ENCODE results near the gene SNTG2.

The SNTG2 gene

GRCh38 chr2:1283020-1283801 lies 332.6 kb downstream of the SNTG2 start:
- no peak for DNase-seq (ENCODE audit: low read depth)

DNA sequence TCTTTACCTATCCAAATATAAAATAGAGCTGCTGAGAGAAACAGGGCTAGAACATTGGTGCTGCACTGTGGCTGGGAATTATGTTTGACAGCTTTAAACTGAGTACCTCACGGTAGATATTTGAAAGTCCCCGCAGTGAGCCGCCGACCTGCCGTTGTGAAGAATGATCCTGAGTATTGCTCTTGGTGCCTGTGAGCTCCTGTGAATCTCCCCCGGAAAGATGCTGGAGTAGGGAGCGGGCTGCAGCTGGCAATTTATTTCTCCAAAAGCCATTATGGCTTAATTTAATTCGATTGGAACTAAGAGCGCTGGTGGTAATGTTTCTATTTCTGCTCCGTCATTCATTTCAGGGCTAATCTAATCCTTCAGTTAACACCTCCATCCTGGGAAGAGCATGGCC lies 333.2 kb downstream of the SNTG2 start:
- DNase-seq (ENCODE audit: low read depth): no peak

GRCh38 chr2:1286929-1287328 lies 336.3 kb downstream of the SNTG2 start:
- no peak for DNase-seq (ENCODE audit: low read depth)

DNA sequence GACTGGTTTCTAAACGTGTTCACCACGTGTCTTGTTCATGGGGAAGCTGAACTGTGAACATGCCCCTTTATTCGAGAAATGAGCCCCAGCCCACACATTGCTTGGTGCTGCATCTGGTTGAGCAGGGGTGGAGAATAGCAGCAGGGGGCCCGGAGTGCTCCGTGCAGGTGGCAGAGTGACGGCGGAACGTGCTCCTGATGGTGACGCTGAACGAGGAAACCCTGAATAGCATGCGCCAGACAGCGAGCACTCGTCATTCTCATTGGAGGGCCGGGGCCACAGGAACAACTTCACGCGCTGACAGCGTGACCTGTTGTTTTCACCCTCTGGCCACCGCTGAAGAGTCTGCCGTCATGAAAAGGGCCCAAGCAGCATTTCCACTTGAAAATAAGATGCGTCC lies 336.8 kb downstream of the SNTG2 start:
- no peak for DNase-seq (ENCODE audit: low read depth)

GRCh38 chr2:1294900-1295299 lies 344.3 kb downstream of the SNTG2 start:
- no peak for DNase-seq (ENCODE audit: low read depth)

DNA sequence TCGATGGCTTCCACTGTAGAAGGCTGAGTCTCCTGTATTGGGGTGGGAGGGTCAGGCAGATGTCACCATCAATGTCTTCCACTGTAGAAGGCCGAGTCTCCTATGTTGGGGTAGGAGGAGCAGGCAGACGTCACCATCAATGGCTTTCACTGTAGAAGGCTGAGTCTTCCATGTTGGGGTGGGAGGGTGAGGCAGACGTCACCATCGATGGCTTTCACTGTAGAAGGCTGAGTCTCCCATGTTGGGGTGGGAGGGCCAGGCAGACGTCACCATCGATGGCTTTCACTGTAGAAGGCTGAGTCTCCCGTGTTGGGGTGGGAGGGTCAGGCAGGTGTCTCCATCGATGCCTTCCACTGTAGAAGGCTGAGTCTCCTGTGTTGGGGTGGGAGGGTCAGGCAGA lies 345.1 kb downstream of the SNTG2 start:
- DNase-seq (ENCODE audit: low read depth): no peak

GRCh38 chr2:1297372-1298159 lies 346.9 kb downstream of the SNTG2 start:
- DNase-seq (ENCODE audit: low read depth): no peak

DNA sequence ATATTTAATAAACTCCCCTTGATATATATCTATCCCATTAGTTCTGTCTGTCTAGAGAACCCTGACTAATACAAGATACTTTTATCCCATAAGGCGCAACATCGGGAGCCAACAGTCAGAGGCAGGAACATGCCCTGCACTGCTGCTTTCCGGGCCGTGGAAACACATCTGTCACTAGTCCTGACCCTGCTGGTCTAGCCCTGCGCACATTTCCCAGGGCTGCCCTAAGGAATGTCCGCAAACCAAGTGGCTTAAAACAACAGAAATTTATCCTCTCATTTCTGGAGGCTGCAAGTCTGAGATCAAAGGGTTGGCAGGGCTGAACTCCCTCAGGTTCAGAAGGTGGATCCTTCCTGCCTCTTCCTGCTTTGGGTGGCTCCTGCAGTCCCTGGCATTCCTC lies 348.4 kb downstream of the SNTG2 start:
- no peak for DNase-seq (ENCODE audit: low read depth)

GRCh38 chr2:1300284-1300683 lies 349.6 kb downstream of the SNTG2 start:
- DNase-seq (ENCODE audit: low read depth): no peak

DNA sequence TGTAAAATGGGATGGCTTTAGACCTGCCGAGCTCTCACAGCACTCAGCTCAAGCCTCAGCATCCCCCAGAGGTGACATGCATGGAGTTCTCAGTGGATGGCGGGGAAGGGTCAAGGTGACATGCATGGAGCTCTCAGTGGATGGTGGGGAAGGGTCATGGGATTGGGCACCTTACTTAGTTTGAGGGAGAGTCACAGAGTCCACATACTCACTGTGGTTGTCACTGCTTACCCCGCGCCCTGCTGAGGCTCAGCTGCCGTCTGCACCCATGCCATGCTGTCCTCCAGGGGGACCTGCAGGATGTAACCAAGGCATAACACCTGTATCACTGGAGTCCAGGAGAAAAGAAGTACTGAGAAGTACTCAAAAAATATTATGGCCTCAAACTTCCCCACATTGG lies 350.4 kb downstream of the SNTG2 start:
- no peak for DNase-seq (ENCODE audit: low read depth)

DNA sequence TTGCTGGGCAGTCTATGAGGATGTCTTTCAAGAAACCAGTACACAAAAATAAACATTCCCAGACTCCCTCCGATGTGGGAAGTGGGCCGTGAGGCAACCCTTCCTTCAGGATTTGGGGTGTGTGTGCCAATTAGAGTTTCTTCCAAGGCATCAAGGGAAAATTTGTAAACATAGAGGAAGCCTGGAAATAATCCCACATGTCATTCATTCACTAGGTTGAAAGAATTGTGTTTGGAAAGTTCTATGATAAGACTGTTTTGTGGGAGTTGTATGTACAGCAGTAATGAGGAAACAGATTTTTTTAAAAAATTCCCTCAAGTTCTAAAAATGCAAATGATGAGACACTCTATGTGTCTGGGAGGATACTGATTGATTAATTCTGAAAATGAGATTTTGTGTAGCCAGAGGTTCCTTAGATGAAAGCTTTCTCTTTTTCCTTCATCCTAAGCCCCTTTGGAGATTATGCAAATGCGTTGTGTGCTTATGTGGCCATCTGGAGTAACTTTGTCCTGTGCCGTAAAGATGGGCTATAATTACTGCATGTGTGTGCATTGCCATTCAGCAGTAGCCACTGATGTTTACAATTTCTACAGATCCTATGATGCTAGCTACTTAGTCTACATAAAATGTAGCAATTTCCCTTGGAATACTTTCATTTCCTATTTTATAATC lies 354.8 kb downstream of the SNTG2 start:
- no peak for DNase-seq (ENCODE audit: low read depth)

GRCh38 chr2:1306014-1306686 lies 355.5 kb downstream of the SNTG2 start:
- no peak for DNase-seq (ENCODE audit: low read depth)

GRCh38 chr2:1306687-1307516 lies 356.3 kb downstream of the SNTG2 start:
- no peak for DNase-seq (ENCODE audit: low read depth)

DNA sequence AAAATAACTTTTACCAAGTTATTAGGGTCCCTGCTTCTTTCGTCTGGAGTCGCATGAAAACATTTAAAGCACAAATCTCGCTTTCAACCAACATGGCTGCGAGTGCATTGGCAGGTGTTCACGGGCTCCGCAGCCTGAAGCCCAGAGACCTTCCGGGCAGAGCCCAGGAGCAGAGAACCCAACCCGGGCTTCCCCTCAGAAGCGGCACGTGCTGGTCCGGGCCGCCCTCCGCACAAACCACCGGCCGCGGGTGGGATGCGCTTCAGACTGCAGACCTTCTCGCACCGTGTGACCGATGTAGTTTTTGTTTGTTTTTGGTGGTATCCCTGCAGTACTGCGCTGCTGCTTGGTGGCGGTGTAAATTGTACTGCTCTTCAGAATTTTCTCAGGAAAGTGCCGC lies 357.0 kb downstream of the SNTG2 start:
- no peak for DNase-seq (ENCODE audit: low read depth)

- no peak for DNase-seq (ENCODE audit: low read depth)
Measured at GRCh38 chr2:1308678-1309077, 358.0 kb downstream of the SNTG2 start.

- no peak for DNase-seq (ENCODE audit: low read depth)
Measured at GRCh38 chr2:1309507-1309906, 358.9 kb downstream of the SNTG2 start.

- no peak for DNase-seq (ENCODE audit: low read depth)
Measured at GRCh38 chr2:1310202-1310601, 359.6 kb downstream of the SNTG2 start.

- DNase-seq (ENCODE audit: low read depth): no peak
Measured at GRCh38 chr2:1310866-1311265, 360.2 kb downstream of the SNTG2 start.

DNA sequence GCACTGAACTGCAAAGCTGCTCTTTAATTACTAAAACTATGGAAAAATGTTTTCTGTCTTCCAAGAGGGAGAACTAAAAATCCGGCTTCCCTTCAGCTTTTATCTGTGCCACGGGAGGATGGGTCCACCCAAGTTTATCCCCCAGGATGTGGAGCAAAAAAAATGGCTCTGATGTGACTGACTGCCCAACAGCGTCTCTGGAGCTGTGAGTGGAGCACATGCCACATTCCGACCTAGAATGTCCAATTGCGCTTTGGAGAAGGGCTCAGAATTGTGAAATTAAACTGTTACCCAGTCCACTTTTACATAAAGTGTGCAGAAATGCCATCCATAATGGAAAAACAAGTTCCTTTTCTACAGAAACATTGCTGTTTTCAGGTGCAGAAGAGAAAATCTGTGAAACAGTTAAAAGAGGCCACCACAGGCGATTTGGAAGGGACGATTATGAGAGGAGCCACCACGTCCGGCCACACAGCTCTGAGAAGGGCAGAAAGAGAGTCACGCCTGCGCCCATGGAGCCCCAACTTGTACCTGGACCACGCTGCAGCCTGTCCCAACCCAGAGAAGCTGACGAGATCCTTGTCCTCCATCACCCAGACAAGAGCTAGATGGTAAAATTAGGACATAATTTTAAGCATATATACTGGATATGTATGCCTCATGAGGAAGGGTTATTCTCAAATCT lies 362.7 kb downstream of the SNTG2 start:
- DNase-seq (ENCODE audit: low read depth): no peak

DNA sequence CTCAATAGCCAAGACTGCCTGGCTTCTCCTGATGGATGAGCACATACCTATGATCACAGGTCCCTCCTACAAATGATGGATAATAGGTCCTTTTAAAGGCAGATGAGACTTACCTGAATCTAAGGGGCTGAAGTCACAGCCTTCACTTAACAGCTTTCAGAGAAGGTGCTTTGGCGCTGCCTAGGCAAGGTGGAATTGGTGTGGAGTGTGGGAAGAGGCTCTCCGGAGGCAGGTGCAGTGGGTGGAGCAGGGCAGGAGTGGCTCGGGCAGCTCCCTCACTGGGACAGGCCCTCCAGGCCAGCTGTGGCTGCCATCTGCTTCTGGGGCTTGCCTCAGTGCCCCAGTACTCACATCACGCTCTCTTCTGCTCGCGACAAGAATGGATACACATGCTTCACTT lies 363.6 kb downstream of the SNTG2 start:
- DNase-seq (ENCODE audit: low read depth): no peak

All from stimulated activated CD8-positive, alpha-beta memory T cell treated with anti-CD3 and anti-CD28 coated beads, Interleukin-7, amount 100 ng/mL, for 24 hours (primary cell).